SK-N-MC (cell line): ENCODE results near the gene PRKG1.

Experiments
- EZH2 ChIP-seq: fragments of 200-600 bp; sonication (generic); IDR thresholded peaks from one replicate; pipeline ENCODE4 v1.6.1; 2017; ENCODE audit warnings: antibody characterized with exemption
- FOXP2 ChIP-seq: optimal IDR thresholded peaks from 2 replicates; pipeline ENCODE3; 2011; ENCODE audit warnings: mild to moderate bottlenecking, moderate library complexity; ENCODE audit not compliant: insufficient read depth; ENCODE audit errors: extremely low read length, control extremely low read depth
- POLR2AphosphoS5 ChIP-seq: IDR thresholded peaks from 2 replicates; pipeline ENCODE4 v1.6.1; 2012; ENCODE audit warnings: mild to moderate bottlenecking, low read depth, low read length, borderline replicate concordance

DNA sequence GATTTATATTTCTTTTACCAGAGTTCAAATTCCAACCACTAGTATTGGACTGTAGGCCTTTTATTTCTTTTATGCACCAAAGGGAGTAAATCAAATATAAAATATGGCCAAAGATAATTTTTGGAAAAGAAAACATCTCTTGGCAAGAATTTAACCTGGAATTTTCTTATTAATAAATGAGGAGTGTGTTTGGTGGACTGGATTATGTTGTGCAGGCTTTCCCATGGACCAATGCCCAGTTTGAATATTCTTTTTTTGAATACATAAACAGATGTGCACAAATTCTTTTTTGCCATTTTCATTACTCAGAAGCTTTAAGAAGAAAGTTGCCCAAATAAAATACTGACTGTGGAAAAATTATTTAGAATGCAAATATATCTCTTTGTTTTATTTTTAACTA lies 22.1 kb upstream of the PRKG1 start:
- TF ChIP-seq POLR2AphosphoS5, result no peak
- TF ChIP-seq EZH2, result no peak
- TF ChIP-seq FOXP2, result no peak
